Natural killer cell (primary cell): ENCODE measurements around the gene TRRAP. TPM values are rescaled to one million over a fixed set of nuclear protein-coding genes. Genes with fewer than 3 reads are reported as not detected.

ENCODE experiments used
- ATAC-seq, 3 donors: fragments of 150-1000 bp in 2 of 3; fragments of 200-7000 bp in 1 of 3; cut with Tn5 transposase; 1 replicate in 1 of 3; 2 replicates in 2 of 3; pipeline ENCODE4 v1.10.0; 2021; ENCODE audit warnings: mild to moderate bottlenecking in 2 of 3, moderate library complexity in 2 of 3
- DNase-seq, 2 donors: peaks; one replicate each; pipeline versions ENCODE4 v3.0.0 to v3.0.0-alpha.2; 2013 to 2021; ENCODE audit warnings: mixed read lengths in 1 of 2
- H3K27ac ChIP-seq: one replicate; pipeline ENCODE4 v1.5.1; 2013; ENCODE audit warnings: mild to moderate bottlenecking, low read length
- H3K27me3 ChIP-seq: one replicate; pipeline ENCODE4 v1.6.1; 2013; ENCODE audit warnings: low read length; ENCODE audit not compliant: control insufficient read depth, insufficient read depth
- H3K36me3 ChIP-seq: one replicate; pipeline ENCODE4 v1.6.1; 2013; ENCODE audit warnings: low read length; ENCODE audit not compliant: control insufficient read depth, insufficient read depth
- H3K4me1 ChIP-seq: one replicate; pipeline ENCODE4 v1.6.1; 2013; ENCODE audit warnings: low read length; ENCODE audit not compliant: control insufficient read depth, insufficient read depth
- H3K4me3 ChIP-seq: one replicate; pipeline ENCODE4 v1.5.1; 2013; ENCODE audit warnings: low read length
- H3K9me3 ChIP-seq: one replicate; pipeline ENCODE4 v1.6.1; 2013; ENCODE audit warnings: low read length; ENCODE audit not compliant: control insufficient read depth, insufficient read depth
- H3K27ac Mint-ChIP-seq, 2 donors: one replicate each; pipeline ENCODE4 v1.8.0; 2022; ENCODE audit warnings: mild to moderate bottlenecking in 2 of 2, mixed read lengths in 2 of 2, moderate library complexity in 1 of 2
- H3K27me3 Mint-ChIP-seq, 2 donors: one replicate each; pipeline ENCODE4 v1.8.0; 2022; ENCODE audit warnings: low read depth in 2 of 2, mixed read lengths in 2 of 2
- H3K36me3 Mint-ChIP-seq: one replicate; pipeline ENCODE4 v1.8.0; 2022; ENCODE audit warnings: mixed read lengths
- H3K4me1 Mint-ChIP-seq, 2 donors: one replicate each; pipeline ENCODE4 v1.8.0; 2022; ENCODE audit warnings: mixed read lengths in 2 of 2
- H3K4me3 Mint-ChIP-seq: one replicate; pipeline ENCODE4 v1.8.0; 2022; ENCODE audit warnings: mild to moderate bottlenecking, moderate library complexity, mixed read lengths
- H3K9me3 Mint-ChIP-seq, 2 donors: one replicate each; pipeline ENCODE4 v1.8.0; 2022; ENCODE audit warnings: mixed read lengths in 2 of 2
- CTCF ChIP-seq: fragments of 200-600 bp; IDR thresholded peaks from one replicate; pipeline ENCODE4 v1.8.0; 2022; ENCODE audit warnings: antibody characterized with exemption
- WGBS: methylation state at CpG from one replicate; pipeline ENCODE4 v1.1.7; 2013; ENCODE audit warnings: missing lambda C conversion rate; ENCODE audit not compliant: insufficient coverage; 5-methylcytosine and 5-hydroxymethylcytosine counted together
- intact Hi-C: fragments of 100-400 bp; cut with micrococcal nuclease; formaldehyde crosslinking; loops from one replicate; pipeline ENCODE4 v1.14.2; 2022
- total RNA-seq, 4 donors: library from RNA; stranded (reverse); fragments of 120-200 nt in 1 of 4; gene quantifications; one replicate each; pipeline versions ENCODE4 v1.2.3 to v1.2.4, GENCODE V29; 2013 to 2022

Gene TRRAP
- total RNA-seq, 3 donors from 2014 or later (not counting 1 experiment from before 2014, with no cell fraction given), result 45.4 to 62.9 (median 62.4) TPM

DNA sequence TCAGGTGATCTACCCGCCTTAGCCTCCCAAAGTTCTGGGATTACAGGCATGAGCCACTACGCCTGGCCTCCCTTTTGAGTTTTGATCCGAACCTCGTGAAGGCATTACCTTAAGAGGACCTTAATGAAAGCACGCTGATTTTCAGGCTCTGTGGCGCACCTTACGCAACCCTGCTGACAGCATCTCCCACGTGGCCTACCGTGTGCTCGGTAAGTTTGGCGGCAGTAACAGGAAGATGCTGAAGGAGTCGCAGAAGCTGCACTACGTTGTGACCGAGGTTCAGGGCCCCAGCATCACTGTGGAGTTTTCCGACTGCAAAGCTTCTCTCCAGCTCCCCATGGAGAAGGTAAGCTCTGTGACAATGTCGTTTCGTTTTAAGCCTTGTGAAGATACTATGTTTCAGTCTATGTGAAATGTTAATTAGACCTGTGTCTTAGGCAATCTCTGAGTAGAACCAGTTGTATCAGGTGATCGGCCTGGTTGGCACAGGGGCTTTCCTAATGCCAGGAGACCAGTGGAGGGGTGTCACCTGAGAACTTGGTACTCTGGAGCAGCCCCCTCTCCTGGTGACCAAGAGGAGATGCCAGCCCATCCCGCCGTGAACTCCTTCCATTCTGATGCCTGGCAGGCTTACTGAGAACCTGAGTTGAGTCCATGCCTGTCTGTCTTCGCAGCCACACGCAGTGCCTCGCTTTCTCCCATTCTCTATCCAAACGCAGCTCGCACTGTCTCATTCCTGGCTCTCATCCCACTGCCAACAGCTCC, 43.5 kb downstream of the TRRAP start:
- H3K9me3 ChIP-seq, result no peaks in the 10 kb centered on the region
- H3K27me3 ChIP-seq, result no peaks in the 10 kb centered on the region
- H3K9me3 Mint-ChIP-seq, result no peaks in the 10 kb centered on the region
- H3K27ac Mint-ChIP-seq, result no peak overlapping the region
- peaks cover 21% of the 10 kb centered on the region for H3K36me3 Mint-ChIP-seq
- no peak overlapping the region for H3K4me3 Mint-ChIP-seq
- peaks cover 0 to 17% of the 10 kb centered on the region in 2 donors for H3K4me1 Mint-ChIP-seq
- intact Hi-C loops, result no loop called here
- no peak overlapping the region for H3K27ac ChIP-seq
- no peaks in the 10 kb centered on the region for H3K27me3 Mint-ChIP-seq
- peaks cover 77% of the 10 kb centered on the region for H3K36me3 ChIP-seq
- H3K4me1 ChIP-seq, result no peaks in the 10 kb centered on the region
- no peak for DNase-seq
- no peak overlapping the region for H3K4me3 ChIP-seq
- 97% methylated on average over 25 of the region's 25 CpGs for WGBS
- no peak for TF ChIP-seq CTCF
- ATAC-seq, result no peak

DNA sequence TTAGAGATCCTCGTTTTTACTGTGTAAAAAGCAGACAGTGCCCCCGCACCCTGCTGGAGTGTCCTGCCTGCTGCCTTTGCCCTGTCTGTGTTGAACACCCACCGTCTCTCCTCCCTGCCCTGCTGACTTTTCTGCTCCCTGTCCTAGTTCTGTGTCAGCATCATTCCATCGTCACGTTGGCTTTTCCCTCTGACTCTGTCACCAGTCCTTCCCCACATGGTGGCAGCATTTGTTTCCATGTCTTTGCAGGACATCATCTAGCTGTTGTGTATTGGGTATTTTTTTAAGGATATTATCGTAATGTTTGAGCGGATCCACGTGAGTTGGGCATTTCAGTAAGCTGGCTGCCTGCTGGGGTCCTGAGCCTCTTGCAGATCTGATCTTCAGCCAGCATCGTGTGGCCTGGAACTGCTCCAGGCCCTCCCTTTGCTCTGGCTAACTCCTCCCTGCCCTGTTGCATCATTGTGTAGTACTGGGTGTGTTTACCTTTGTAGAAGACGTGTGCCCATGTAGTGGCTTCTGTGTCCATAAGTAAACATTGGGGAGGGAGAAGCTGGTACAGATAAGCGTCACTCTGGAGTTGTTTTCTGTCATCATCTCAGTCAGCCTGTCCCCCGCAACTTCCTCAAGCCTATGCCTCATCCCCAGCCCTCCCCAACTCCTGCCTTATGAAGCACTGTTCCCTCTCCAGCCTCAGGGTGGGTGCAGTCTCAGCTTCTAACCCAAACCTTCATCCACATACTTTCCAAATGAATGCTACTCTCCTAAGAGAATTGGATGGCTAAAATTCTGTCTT, 44.3 kb downstream of the TRRAP start:
- DNase-seq (no peak), ATAC-seq (no peak)
- Mint-ChIP-seq H3K27me3 (no peaks in the 10 kb centered on the region), H3K9me3 (no peaks in the 10 kb centered on the region), H3K36me3 (peaks cover 24% of the 10 kb centered on the region), H3K4me3 (no peak overlapping the region), H3K4me1 (peaks cover 0 to 17% of the 10 kb centered on the region in 2 donors), H3K27ac (no peak overlapping the region)
- H3K9me3 ChIP-seq, result no peaks in the 10 kb centered on the region
- no peak for TF ChIP-seq CTCF
- peaks cover 76% of the 10 kb centered on the region for H3K36me3 ChIP-seq
- no peaks in the 10 kb centered on the region for H3K27me3 ChIP-seq
- H3K4me1 ChIP-seq, result no peaks in the 10 kb centered on the region
- no peak overlapping the region for H3K27ac ChIP-seq
- 98% methylated on average over 12 of the region's 12 CpGs for WGBS
- no peak overlapping the region for H3K4me3 ChIP-seq
- intact Hi-C loops, result no loop called here

- 96% methylated on average over 5 of the region's 5 CpGs for WGBS
- H3K9me3 Mint-ChIP-seq, result no peaks in the 10 kb centered on the region
- Histone ChIP-seq H3K9me3 (no peaks in the 10 kb centered on the region), H3K27ac (no peak overlapping the region), H3K27me3 (no peaks in the 10 kb centered on the region), H3K4me3 (no peak overlapping the region), H3K36me3 (peaks cover 75% of the 10 kb centered on the region), H3K4me1 (no peaks in the 10 kb centered on the region)
- no peak for DNase-seq
- peaks cover 33% of the 10 kb centered on the region for H3K36me3 Mint-ChIP-seq
- ATAC-seq, result no peak
- H3K27me3 Mint-ChIP-seq, result no peaks in the 10 kb centered on the region
- intact Hi-C loops, result no loop called here
- peaks cover 0 to 17% of the 10 kb centered on the region in 2 donors for H3K4me1 Mint-ChIP-seq
- no peak for TF ChIP-seq CTCF
- H3K27ac Mint-ChIP-seq, result no peak overlapping the region
- no peak overlapping the region for H3K4me3 Mint-ChIP-seq
Observed at GRCh38 chr7:98923512-98923911, 45.2 kb downstream of the TRRAP start.
